ENCODE results near the gene PRKG1. TPM values are rescaled to one million over a fixed set of nuclear protein-coding genes. Genes with fewer than 3 reads are reported as not detected.

Gene PRKG1
- total RNA-seq, 6 experiments from 2014 or later = 1.1 to 2.0 (median 1.3) TPM

GRCh38 chr10:52111101-52111891, 1037.0 kb downstream of the PRKG1 start:
- Histone ChIP-seq H3K27ac (no peak overlapping the region), H3K4me3 (no peak overlapping the region), H3K9me3 (no peaks in the 10 kb centered on the region), H3K4me1 (no peaks in the 10 kb centered on the region), H3K27me3 (no peaks in the 10 kb centered on the region), H3K36me3 (no peaks in the 10 kb centered on the region)
- DNase-seq (no peak), ATAC-seq (no peak)
- 43% methylated on average over 3 of the region's 3 CpGs for WGBS (ENCODE audit: insufficient coverage, low coverage, low lambda C conversion rate, missing lambda C conversion rate)
- TF ChIP-seq POLR2A (IDR thresholded peaks at IDR 0.05) = no peak
- TF ChIP-seq CTCF (IDR thresholded peaks at IDR 0.05) = no peak
- intact Hi-C loops (cut with DNase I) = no loop called here

- Histone ChIP-seq H3K27ac (no peak overlapping the region), H3K4me3 (no peak overlapping the region), H3K4me1 (no peaks in the 10 kb centered on the region), H3K27me3 (no peaks in the 10 kb centered on the region), H3K36me3 (no peaks in the 10 kb centered on the region), H3K9me3 (no peaks in the 10 kb centered on the region)
- ATAC-seq = no peak
- no peak for DNase-seq
- intact Hi-C loops (cut with DNase I) = no loop called here
- TF ChIP-seq POLR2A (IDR thresholded peaks at IDR 0.05) (no peak), CTCF (IDR thresholded peaks at IDR 0.05) (no peak)
- WGBS (ENCODE audit: insufficient coverage, low coverage, low lambda C conversion rate, missing lambda C conversion rate) = 65% methylated on average over 3 of the region's 3 CpGs
These were observed 1041.5 kb downstream of the PRKG1 start for GRCh38 chr10:52115823-52116222.

GRCh38 chr10:52119507-52119906, 1045.2 kb downstream of the PRKG1 start:
- Histone ChIP-seq H3K4me3 (no peak overlapping the region), H3K27ac (no peak overlapping the region), H3K9me3 (no peaks in the 10 kb centered on the region), H3K27me3 (no peaks in the 10 kb centered on the region), H3K4me1 (no peaks in the 10 kb centered on the region), H3K36me3 (no peaks in the 10 kb centered on the region)
- DNase-seq (no peak), ATAC-seq (no peak)
- TF ChIP-seq CTCF (IDR thresholded peaks at IDR 0.05) (no peak), POLR2A (IDR thresholded peaks at IDR 0.05) (no peak)
- intact Hi-C loops (cut with DNase I) = no loop called here

GRCh38 chr10:52121688-52122087, 1047.4 kb downstream of the PRKG1 start:
- WGBS (ENCODE audit: insufficient coverage, low coverage, low lambda C conversion rate, missing lambda C conversion rate) = 32% methylated on average over 4 of the region's 4 CpGs
- H3K36me3 ChIP-seq = no peaks in the 10 kb centered on the region
- H3K4me1 ChIP-seq = no peaks in the 10 kb centered on the region
- no peak overlapping the region for H3K4me3 ChIP-seq
- H3K27me3 ChIP-seq = no peaks in the 10 kb centered on the region
- no peak overlapping the region for H3K27ac ChIP-seq
- no peak for ATAC-seq
- intact Hi-C loops (cut with DNase I) = no loop called here
- DNase-seq = no peak
- TF ChIP-seq CTCF (IDR thresholded peaks at IDR 0.05) (no peak), POLR2A (IDR thresholded peaks at IDR 0.05) (no peak)
- H3K9me3 ChIP-seq = no peaks in the 10 kb centered on the region
